Spleen (tissue), 7 donors: ENCODE data around the gene GNAS-AS1.

Experiments used
- POLR2A ChIP-seq, 3 donors: fragments of 450-650 bp; IDR thresholded peaks; one replicate each; pipeline ENCODE4 v1.5.1; 2017; ENCODE audit warnings: antibody characterized with exemption in 3 of 3, mild to moderate bottlenecking in 1 of 3
- POLR2AphosphoS5 ChIP-seq, 3 donors: sonication (generic); formaldehyde crosslinking; IDR thresholded peaks; one replicate each; pipeline ENCODE4 v1.5.1; 2017; ENCODE audit warnings: antibody characterized with exemption in 3 of 3
- TF ChIP-seq, protein P1 (sequence below), 11 experiments: fragments of 200-600 bp in 7 of 11; fragments of 450-650 bp in 4 of 11; sonication (generic) in 4 of 11; IDR thresholded peaks in 8 of 11; conservative IDR thresholded peaks in 3 of 11; 1 replicate in 7 of 11; 2 replicates in 4 of 11; pipeline versions ENCODE4 v1.4.0 to v1.8.0; 2016 to 2021; ENCODE audit warnings: antibody characterized with exemption in 11 of 11, inconsistent platforms in 4 of 11, mild to moderate bottlenecking in 1 of 11
- donor health status: DM: no; HTN: no; CAD: no; lungs with moderate emphysema.
- donor health status: DM: no; HTN: no; CAD: no.
- donor health status: DM: no; HTN: no; CAD: no.

DNA sequence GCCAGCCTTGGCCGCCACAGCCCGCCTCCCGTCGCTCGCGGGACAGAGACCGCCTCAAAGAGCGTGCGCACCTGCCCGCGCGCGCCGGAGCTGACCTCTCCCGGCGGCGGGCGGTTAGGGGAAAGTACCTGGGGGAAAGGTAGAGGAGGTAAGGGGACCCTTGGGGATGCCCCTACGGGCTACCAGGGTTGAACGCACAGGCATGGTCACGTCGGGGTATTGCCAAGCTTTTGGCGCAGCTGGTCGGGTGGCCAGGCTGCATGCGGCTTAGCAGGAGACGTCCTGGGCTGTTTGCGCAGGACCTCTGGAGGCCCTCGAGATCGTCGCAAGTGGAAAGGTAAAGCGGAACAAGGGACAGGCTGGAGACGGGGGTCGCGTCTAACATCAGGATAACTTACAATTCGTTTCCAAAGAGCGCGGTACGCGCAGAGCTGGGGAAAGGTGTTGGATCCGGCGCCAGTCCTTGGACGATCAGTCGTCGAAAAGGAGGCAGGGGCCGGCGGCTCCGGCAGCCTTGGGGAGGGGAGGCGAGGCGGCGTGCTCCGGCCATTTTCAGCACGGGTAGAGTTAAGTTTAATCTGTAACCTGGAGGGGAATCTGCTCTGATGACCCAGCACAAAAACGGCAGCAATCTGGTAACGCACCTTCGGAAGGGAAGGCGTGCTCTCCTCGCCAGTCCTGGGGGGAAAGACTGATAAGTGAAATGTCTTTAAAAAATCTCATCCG is 9.0 kb downstream of the GNAS-AS1 start:
- TF ChIP-seq, protein P1, sequence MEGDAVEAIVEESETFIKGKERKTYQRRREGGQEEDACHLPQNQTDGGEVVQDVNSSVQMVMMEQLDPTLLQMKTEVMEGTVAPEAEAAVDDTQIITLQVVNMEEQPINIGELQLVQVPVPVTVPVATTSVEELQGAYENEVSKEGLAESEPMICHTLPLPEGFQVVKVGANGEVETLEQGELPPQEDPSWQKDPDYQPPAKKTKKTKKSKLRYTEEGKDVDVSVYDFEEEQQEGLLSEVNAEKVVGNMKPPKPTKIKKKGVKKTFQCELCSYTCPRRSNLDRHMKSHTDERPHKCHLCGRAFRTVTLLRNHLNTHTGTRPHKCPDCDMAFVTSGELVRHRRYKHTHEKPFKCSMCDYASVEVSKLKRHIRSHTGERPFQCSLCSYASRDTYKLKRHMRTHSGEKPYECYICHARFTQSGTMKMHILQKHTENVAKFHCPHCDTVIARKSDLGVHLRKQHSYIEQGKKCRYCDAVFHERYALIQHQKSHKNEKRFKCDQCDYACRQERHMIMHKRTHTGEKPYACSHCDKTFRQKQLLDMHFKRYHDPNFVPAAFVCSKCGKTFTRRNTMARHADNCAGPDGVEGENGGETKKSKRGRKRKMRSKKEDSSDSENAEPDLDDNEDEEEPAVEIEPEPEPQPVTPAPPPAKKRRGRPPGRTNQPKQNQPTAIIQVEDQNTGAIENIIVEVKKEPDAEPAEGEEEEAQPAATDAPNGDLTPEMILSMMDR (IDR thresholded peaks at IDR 0.05 in 8 of 11, conservative IDR thresholded peaks at IDR 0.05 in 3 of 11), result no peak
- TF ChIP-seq POLR2A (IDR thresholded peaks at IDR 0.05) (no peak), POLR2AphosphoS5 (IDR thresholded peaks at IDR 0.05) (no peak)
